Neural progenitor cell (in vitro differentiated cells): ENCODE data around the gene KIF16B. TPM values are rescaled to one million over a fixed set of nuclear protein-coding genes. Genes with fewer than 3 reads are reported as not detected.

Experiments
- DNase-seq: peaks from one replicate; pipeline ENCODE4 v3.0.0-alpha.2; 2016; ENCODE audit warnings: low spot score
- H2AFZ ChIP-seq: fragments of 200-600 bp; sonication (generic); replicated peaks from 2 replicates; pipeline ENCODE4 v1.6.1; 2016; ENCODE audit warnings: antibody characterized with exemption
- H3F3A ChIP-seq: fragments of 200-600 bp; sonication (generic); 2 replicates; pipeline ENCODE4 v1.6.1; 2016; ENCODE audit warnings: antibody characterized with exemption, low read depth
- H3K27ac ChIP-seq: fragments of 200-600 bp; sonication (generic); 2 replicates; pipeline ENCODE4 v1.5.1; 2016; ENCODE audit warnings: mild to moderate bottlenecking
- H3K27me3 ChIP-seq: fragments of 200-600 bp; sonication (generic); 2 replicates; pipeline ENCODE4 v1.6.1; 2016; ENCODE audit warnings: mild to moderate bottlenecking, moderate library complexity
- H3K36me3 ChIP-seq: fragments of 200-600 bp; sonication (generic); 2 replicates; pipeline ENCODE4 v1.5.1; 2016
- H3K4me1 ChIP-seq: fragments of 200-600 bp; sonication (generic); 2 replicates; pipeline ENCODE4 v1.6.1; 2016; ENCODE audit warnings: mixed run types
- H3K4me2 ChIP-seq: fragments of 200-600 bp; sonication (generic); 2 replicates; pipeline ENCODE4 v1.6.1; 2016
- H3K4me3 ChIP-seq: fragments of 200-600 bp; sonication (generic); 2 replicates; pipeline ENCODE4 v1.5.1; 2016
- H3K79me2 ChIP-seq: fragments of 200-600 bp; sonication (generic); 2 replicates; pipeline ENCODE4 v1.6.1; 2016; ENCODE audit warnings: low read depth
- H3K9ac ChIP-seq: fragments of 200-600 bp; sonication (generic); 2 replicates; pipeline ENCODE4 v1.6.1; 2016
- H3K9me3 ChIP-seq: fragments of 200-600 bp; sonication (generic); 2 replicates; pipeline ENCODE4 v1.5.1; 2016; ENCODE audit warnings: low read depth
- H4K20me1 ChIP-seq: fragments of 200-600 bp; sonication (generic); 2 replicates; pipeline ENCODE4 v1.6.1; 2016; ENCODE audit warnings: low read depth
- H3K27ac Mint-ChIP-seq: 3 replicates; pipeline ENCODE4 v1.8.0; 2021; ENCODE audit warnings: mixed read lengths
- H3K27me3 Mint-ChIP-seq: 2 replicates; pipeline ENCODE4 v1.8.0; 2022; ENCODE audit warnings: low read depth, mild to moderate bottlenecking, inconsistent platforms, moderate library complexity, mixed read lengths; ENCODE audit not compliant: insufficient read depth
- H3K36me3 Mint-ChIP-seq: 3 replicates; pipeline ENCODE4 v1.8.0; 2021; ENCODE audit warnings: mixed read lengths
- H3K4me1 Mint-ChIP-seq: 3 replicates; pipeline ENCODE4 v1.8.0; 2021; ENCODE audit warnings: mixed read lengths
- H3K4me3 Mint-ChIP-seq: 3 replicates; pipeline ENCODE4 v1.8.0; 2021; ENCODE audit warnings: mild to moderate bottlenecking, moderate library complexity, mixed read lengths
- H3K9me3 Mint-ChIP-seq: 3 replicates; pipeline ENCODE4 v1.8.0; 2020; ENCODE audit warnings: mixed read lengths
- EZH2 ChIP-seq: fragments of 200-600 bp; sonication (generic); IDR thresholded peaks from 2 replicates; pipeline ENCODE4 v1.6.1; 2017; ENCODE audit warnings: antibody characterized with exemption, mild to moderate bottlenecking, moderate library complexity
- EZH2phosphoT487 ChIP-seq: fragments of 200-600 bp; sonication (generic); IDR thresholded peaks from 2 replicates; pipeline ENCODE4 v1.6.1; 2017; ENCODE audit warnings: antibody characterized with exemption
- total RNA-seq: library from RNA; depleted of rRNA; stranded (reverse); fragments of >200 nt; gene quantifications from 2 replicates; pipeline ENCODE4 v1.2.3, GENCODE V29; 2015; ENCODE audit warnings: low replicate concordance
- TF ChIP-seq, protein P1 (sequence below): fragments of 200-600 bp; sonication (generic); IDR thresholded peaks from 2 replicates; pipeline ENCODE4 v1.5.1; 2017; ENCODE audit warnings: antibody characterized with exemption, mild to moderate bottlenecking

Gene KIF16B
- total RNA-seq, 1 donor from 2014 or later = 15.5 TPM

GRCh38 chr20:16588241-16588640 lies 15.0 kb upstream of the KIF16B start:
- no peaks in the 10 kb centered on the region for H3K9me3 Mint-ChIP-seq
- H3K27me3 ChIP-seq = no peaks in the 10 kb centered on the region

DNA sequence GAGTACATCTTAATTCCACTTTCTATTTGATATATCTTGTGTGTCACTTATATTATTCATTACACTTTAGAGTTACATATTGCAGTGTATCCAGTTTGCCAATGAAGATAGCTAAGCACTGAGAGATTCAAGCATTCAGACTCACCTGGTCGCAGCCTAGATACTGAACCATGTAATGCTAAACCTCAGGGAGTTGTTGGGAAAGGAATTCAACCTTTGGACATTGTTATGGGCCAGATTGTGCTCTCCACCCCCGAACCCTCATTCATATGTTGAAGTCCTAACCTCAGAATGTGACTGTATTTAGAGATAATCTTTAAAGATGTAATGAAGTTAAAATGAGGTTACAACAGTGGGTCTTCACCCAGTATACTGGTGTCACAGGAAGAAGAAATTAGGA lies 13.8 kb upstream of the KIF16B start:
- no peaks in the 10 kb centered on the region for H3F3A ChIP-seq
- H3K79me2 ChIP-seq = no peaks in the 10 kb centered on the region
- H3K4me1 Mint-ChIP-seq = no peaks in the 10 kb centered on the region
- no peak overlapping the region for H3K4me3 Mint-ChIP-seq
- no peak overlapping the region for H3K4me3 ChIP-seq
- H3K27me3 Mint-ChIP-seq = no peaks in the 10 kb centered on the region
- H3K36me3 Mint-ChIP-seq = no peaks in the 10 kb centered on the region
- TF ChIP-seq EZH2phosphoT487 (no peak), EZH2 (no peak)
- TF ChIP-seq, protein P1, sequence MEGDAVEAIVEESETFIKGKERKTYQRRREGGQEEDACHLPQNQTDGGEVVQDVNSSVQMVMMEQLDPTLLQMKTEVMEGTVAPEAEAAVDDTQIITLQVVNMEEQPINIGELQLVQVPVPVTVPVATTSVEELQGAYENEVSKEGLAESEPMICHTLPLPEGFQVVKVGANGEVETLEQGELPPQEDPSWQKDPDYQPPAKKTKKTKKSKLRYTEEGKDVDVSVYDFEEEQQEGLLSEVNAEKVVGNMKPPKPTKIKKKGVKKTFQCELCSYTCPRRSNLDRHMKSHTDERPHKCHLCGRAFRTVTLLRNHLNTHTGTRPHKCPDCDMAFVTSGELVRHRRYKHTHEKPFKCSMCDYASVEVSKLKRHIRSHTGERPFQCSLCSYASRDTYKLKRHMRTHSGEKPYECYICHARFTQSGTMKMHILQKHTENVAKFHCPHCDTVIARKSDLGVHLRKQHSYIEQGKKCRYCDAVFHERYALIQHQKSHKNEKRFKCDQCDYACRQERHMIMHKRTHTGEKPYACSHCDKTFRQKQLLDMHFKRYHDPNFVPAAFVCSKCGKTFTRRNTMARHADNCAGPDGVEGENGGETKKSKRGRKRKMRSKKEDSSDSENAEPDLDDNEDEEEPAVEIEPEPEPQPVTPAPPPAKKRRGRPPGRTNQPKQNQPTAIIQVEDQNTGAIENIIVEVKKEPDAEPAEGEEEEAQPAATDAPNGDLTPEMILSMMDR = no peak
- H2AFZ ChIP-seq = no peak overlapping the region
- no peak overlapping the region for H3K27ac ChIP-seq
- no peaks in the 10 kb centered on the region for H3K36me3 ChIP-seq
- no peak overlapping the region for H3K4me2 ChIP-seq
- no peaks in the 10 kb centered on the region for H3K27me3 ChIP-seq
- no peaks in the 10 kb centered on the region for H3K4me1 ChIP-seq
- DNase-seq = no peak
- H3K9ac ChIP-seq = no peak overlapping the region
- no peaks in the 10 kb centered on the region for H3K9me3 Mint-ChIP-seq
- H4K20me1 ChIP-seq = no peaks in the 10 kb centered on the region
- no peak overlapping the region for H3K27ac Mint-ChIP-seq
- no peaks in the 10 kb centered on the region for H3K9me3 ChIP-seq

More at GRCh38 chr20:16588241-16588640, 15.0 kb upstream of the KIF16B start:
- Histone ChIP-seq H2AFZ (no peak overlapping the region), H3K79me2 (no peaks in the 10 kb centered on the region), H3K4me2 (no peak overlapping the region), H4K20me1 (no peaks in the 10 kb centered on the region), H3K4me3 (no peak overlapping the region), H3K36me3 (no peaks in the 10 kb centered on the region), H3K9ac (no peak overlapping the region), H3K4me1 (no peaks in the 10 kb centered on the region), H3K27ac (no peak overlapping the region), H3F3A (no peaks in the 10 kb centered on the region), H3K9me3 (no peaks in the 10 kb centered on the region)
- H3K36me3 Mint-ChIP-seq = no peaks in the 10 kb centered on the region
- no peaks in the 10 kb centered on the region for H3K4me1 Mint-ChIP-seq
- H3K27ac Mint-ChIP-seq = no peak overlapping the region
- no peak overlapping the region for H3K4me3 Mint-ChIP-seq
- DNase-seq = no peak
- TF ChIP-seq EZH2phosphoT487 (no peak), EZH2 (no peak)
- TF ChIP-seq, protein P1 = no peak
- no peaks in the 10 kb centered on the region for H3K27me3 Mint-ChIP-seq

- no peaks in the 10 kb centered on the region for H3K9me3 Mint-ChIP-seq
- Histone ChIP-seq H2AFZ (no peak overlapping the region), H3K27me3 (no peaks in the 10 kb centered on the region), H3K27ac (no peak overlapping the region), H3K79me2 (no peaks in the 10 kb centered on the region), H4K20me1 (no peaks in the 10 kb centered on the region), H3K9ac (no peak overlapping the region), H3K9me3 (no peaks in the 10 kb centered on the region), H3F3A (peaks cover 5% of the 10 kb centered on the region), H3K4me2 (no peak overlapping the region), H3K36me3 (no peaks in the 10 kb centered on the region), H3K4me1 (peaks cover 12% of the 10 kb centered on the region), H3K4me3 (no peak overlapping the region)
- H3K4me1 Mint-ChIP-seq = peaks cover 7% of the 10 kb centered on the region
- TF ChIP-seq, protein P1 = no peak
- no peak for TF ChIP-seq EZH2
- no peak for TF ChIP-seq EZH2phosphoT487
- H3K27me3 Mint-ChIP-seq = no peaks in the 10 kb centered on the region
- DNase-seq = no peak
- no peak overlapping the region for H3K4me3 Mint-ChIP-seq
- no peak overlapping the region for H3K27ac Mint-ChIP-seq
- no peaks in the 10 kb centered on the region for H3K36me3 Mint-ChIP-seq
These were observed 10.2 kb upstream of the KIF16B start for GRCh38 chr20:16583474-16583873.
